Mucosa of gallbladder (tissue), 1 donor: ENCODE data around the gene NECTIN1. TPM values are rescaled to one million over a fixed set of nuclear protein-coding genes. Genes with fewer than 3 reads are reported as not detected.

Experiments
- DNase-seq: peaks from one replicate; pipeline ENCODE4 v3.0.0-alpha.2; 2020; ENCODE audit warnings: low spot score
- total RNA-seq: library from RNA; stranded (reverse); gene quantifications from one replicate; pipeline ENCODE4 v1.2.1, GENCODE V29; 2021
- donor health status: DM: no; HTN: no; CAD: no.

The NECTIN1 gene
- total RNA-seq, 1 donor from 2014 or later, result 13.2 TPM

- no peak for DNase-seq
Measured at GRCh38 chr11:119730789-119731386, 1.9 kb upstream of the NECTIN1 start.

GRCh38 chr11:119729951-119730613 is 1.1 kb upstream of the NECTIN1 start:
- DNase-seq, result peak; percentile 56

- no peak for DNase-seq
Measured at GRCh38 chr11:119729581-119729927, 554 bp upstream of the NECTIN1 start.

DNA sequence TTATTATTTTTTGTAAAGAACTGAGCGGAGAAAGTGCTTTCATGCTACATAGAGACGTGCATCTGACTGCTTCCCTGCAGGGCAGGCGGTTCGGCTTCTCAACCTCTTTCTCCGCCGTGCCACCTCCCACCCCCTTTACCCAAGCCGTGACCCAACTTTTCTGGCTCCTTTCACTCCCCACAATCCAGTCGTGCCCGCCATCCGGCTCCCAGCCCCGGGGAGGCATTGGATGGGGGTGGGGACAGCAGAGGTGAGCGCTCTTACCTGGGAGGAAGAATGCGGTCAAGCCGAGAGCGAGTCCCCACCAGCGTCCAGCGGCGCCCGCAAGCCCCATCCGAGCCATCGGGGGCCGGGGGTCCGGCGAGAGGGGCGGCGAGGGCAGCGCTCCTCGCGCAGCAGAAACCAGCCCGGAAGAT is 781 bp downstream of the NECTIN1 start:
- DNase-seq, result no peak

DNA sequence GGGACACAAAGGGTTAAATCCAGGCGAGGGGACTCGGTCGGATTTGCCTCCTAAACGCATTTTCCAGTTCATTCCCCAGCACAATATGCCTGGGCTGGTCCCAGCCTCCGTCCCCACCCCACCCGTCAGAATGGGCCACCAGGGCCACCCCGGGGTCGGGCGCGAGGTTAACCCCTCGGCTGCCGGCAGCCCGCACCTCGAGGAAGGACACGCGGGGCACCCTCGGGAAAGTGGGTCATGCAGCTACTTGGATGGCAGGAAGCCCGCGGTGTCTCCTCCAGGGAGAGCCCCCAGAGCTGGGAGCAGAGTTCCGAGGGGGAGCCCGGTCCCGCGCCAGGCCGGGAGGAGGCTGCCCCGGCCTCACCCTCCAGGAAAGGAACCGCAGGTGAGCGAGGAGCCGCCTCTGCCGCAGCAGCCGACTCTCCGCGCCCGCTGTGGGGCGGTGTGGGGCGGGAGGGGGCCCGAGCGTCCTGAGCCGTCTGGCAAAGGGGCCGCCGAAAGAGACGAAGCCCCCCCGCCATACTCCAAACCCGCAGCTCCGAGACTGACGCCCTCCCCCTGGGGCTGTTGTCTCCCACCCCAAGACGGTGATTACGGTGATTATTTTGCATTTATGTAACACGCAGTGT is 1.4 kb downstream of the NECTIN1 start:
- peak; percentile 19 for DNase-seq

- no peak for DNase-seq
Measured at GRCh38 chr11:119726585-119727522, 2.1 kb downstream of the NECTIN1 start.

DNA sequence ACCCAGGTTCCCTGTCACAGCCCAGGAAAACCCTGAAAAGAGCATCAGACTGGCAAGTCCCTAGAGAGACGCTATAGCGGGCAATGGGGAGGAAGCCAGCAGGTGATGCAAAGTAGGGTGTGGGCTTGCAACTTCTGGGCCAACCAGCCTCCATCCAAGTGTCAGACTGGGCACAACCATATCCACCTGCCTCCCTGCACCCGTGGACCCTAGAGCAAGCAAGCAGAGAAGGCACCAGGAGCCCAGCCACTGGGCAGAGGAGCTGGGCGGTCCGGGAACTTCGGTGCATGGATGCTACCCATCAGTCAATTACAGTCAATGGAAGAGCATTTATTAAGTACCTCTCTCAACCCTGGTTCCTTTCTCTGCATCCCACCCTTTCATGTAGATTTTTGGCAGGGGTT is 2.8 kb downstream of the NECTIN1 start:
- no peak for DNase-seq

GRCh38 chr11:119724956-119725355 is 4.0 kb downstream of the NECTIN1 start:
- DNase-seq, result no peak

- no peak for DNase-seq
Measured at GRCh38 chr11:119723952-119724325, 5.1 kb downstream of the NECTIN1 start.

DNA sequence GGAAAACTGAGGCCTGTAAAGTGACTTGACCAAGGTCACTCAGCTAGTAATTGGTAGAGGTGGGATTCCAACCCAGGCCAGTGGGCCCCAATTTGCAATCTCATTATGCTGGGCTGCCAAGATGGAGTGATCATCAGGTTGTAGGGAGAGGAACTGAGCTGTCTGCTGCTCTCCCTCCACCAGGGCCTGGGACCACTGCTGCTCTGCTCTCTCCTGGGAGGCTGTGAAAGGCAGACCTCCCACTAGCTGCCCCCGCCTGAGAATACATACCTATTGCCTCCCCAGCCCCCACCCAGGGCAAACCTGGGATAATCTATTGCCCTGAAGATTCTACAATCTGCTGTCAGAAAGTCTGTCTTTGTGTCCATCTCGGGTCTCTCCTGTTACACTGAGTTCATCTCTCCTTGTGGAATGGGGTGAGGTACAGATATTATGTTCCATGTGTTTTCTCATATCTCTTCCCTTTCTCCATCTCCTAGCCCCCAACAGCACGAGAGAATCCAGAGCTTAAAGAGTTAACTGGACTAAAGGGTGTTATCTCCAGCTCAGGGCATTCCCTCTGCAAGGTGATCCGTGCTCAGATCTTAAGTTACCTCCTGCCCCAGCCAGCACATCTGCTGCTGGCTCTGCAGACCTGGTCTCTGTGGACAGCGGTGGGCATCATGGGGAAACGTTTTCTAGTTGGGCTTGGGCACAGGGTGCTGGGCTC is 5.6 kb downstream of the NECTIN1 start:
- DNase-seq, result no peak

DNA sequence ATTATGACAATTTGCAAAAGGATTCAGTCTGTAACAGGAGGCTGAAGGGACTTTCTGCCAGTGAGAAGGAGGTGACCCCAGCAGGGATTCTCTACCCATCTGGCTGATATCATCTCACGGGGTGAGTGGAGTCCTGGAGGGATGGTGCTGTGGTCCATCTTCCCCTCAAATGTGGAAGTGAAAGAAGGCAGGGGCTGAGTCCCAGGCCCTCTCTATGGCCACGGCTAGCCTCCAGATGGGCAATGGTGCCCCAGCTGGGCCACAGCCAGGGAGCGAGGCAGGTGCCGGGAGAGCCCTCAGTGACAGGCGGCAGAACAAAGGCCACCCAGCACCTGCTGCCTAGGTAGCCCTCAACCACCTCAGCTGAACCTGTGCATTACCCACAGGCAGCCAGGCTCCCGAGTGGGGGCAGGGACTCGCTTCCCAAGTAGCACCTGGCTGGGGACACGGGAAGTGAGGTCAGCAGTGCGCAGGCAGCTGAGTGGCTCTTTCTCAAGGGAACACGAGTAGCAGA is 6.7 kb downstream of the NECTIN1 start:
- DNase-seq, result no peak

GRCh38 chr11:119721129-119722120 is 7.6 kb downstream of the NECTIN1 start:
- no peak for DNase-seq

- DNase-seq, result no peak
Measured at GRCh38 chr11:119720311-119720913, 8.6 kb downstream of the NECTIN1 start.

DNA sequence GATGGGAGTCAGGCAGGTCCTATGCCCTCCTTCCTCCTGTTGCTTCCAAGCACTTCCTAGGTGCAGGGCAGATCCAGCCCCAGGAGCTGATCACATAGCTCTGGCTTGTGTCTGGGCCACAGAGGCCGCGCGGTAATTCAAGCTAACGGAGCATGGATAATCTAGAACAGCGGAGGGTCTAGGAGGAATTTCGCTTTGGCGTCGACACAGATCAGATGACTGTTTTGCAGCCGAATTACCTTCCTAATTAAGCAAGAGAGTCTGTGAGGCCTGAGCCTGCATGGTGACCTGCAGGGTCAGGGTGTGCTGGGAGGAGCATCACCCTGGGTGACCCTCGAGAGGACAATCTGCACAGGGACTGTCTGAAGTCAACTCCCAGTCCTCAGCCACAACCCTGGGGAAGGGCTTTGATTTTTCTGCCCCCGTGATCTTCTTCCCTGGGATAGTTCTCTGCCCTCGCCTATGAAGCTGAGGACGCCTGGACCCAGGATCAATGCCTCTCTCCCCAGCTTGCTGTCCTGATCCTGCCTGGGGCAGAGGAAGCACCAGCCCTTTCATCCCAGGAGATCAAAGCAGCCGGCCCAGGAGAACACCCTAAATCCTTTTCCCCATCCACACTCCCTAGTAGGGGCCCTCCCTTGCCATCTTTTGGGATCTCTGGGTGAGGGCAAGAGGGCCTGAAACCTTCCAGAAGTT is 11.0 kb downstream of the NECTIN1 start:
- DNase-seq, result no peak

DNA sequence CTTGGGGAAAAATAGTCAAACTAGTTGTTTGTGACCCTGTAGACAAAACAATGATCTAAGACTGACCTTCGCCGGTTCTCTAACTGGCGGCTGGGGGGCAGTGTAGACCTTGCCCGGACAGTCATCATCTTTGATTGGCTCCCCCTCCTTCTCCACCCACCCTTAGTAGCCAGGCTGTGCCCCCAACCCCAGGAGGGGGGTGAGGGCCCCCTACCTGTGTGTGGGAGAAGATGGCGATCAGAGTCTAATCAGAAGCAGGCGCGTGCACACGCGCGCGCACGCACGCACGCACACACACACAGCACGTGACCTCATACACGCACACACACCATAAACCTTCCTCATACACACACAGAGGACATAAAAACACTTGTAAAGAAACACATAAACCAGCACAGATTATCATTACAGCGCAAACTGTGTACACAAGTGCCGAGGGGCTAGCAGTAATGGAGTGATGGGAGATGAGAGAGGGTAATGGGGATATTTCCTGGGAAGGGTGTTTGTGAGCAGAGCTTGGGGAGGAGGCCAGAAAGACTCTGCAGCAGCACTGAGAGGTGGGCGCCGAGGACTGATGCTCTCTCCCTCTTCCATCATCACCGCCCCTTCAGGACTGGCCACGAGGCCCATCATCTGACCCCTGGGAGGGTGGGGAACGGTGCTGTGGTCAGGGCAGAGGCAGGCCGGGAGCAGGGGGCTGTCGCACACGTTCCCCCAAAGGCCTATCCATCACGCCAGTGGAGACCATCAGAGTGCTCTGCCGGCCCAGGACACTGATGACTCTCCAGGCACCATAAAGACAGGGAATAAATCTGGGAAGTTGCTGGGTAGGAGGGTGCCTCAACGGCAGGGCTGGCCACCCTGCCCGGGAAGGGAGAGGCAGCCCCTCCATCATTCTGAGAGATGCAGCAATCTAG is 12.2 kb downstream of the NECTIN1 start:
- no peak for DNase-seq

- DNase-seq, result no peak
Measured at GRCh38 chr11:119714590-119714989, 14.4 kb downstream of the NECTIN1 start.

DNA sequence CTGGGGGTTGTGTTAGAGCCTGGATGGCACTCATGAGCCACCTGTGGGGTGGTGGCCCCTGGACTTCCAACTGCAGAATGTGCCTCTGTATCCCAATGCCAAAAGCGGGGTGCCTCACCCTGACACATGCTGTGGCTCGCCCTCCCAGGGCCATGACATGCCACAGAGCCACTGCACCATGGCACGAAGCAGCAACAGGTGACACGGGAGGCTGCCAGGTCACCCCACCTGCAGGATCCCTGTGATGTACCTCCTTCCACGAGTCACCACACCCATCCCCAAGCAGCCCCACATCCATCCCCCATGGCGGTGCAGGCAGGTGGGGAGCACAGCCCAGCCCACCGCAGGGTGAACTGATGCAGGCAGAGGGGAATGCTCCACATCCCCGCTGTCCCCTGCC is 14.8 kb downstream of the NECTIN1 start:
- no peak for DNase-seq
